Measurements from ENCODE around the gene PHAX. TPM values are rescaled to one million over a fixed set of nuclear protein-coding genes. Genes with fewer than 3 reads are reported as not detected.
"Not testable (repeated sequence)": the region's sequence is repeated elsewhere in the genome, so short reads cannot be mapped to it uniquely, and the experiment has no call there.

Gene PHAX
- 15.2 and 26.1 TPM in 2 replicates for total RNA-seq (2014; rRNA removed; shearing (Covaris generic); ENCODE audit: low replicate concordance)

GRCh38 chr5:126600631-126601511 lies at the start of gene PHAX:
PHAX (plus strand) TSS chr5:126600947; CDS start chr5:126600963, 16 bp downstream.
- Histone ChIP-seq H2AFZ (ENCODE audit: low read length) (peak within 1 kb of the TSS; percentile 98), H3K4me1 (ENCODE audit: low read length) (peaks cover 21% of the 10 kb centered on the region), H3K27ac (ENCODE audit: low read length) (no peak within 1 kb of the TSS), H3K4me2 (ENCODE audit: low read depth, low read length, poor library complexity, severe bottlenecking) (peak within 1 kb of the TSS; percentile 73), H3K27me3 (ENCODE audit: low read length) (no peaks in the 10 kb centered on the region), H3K9me3 (ENCODE audit: low read length) (no peaks in the 10 kb centered on the region), H3K36me3 (ENCODE audit: insufficient read depth, low read length) (peaks cover 15% of the 10 kb centered on the region; the same call in 1 of the 2 replicates), H3K9me2 (replicated peaks; ENCODE audit: insufficient read depth, low read length) (no peaks in the 10 kb centered on the region), H3K4me3 (ENCODE audit: low read length) (peak within 1 kb of the TSS; percentile 84), H4K20me1 (ENCODE audit: insufficient read depth, low read depth, low read length) (peaks cover 14% of the 10 kb centered on the region), H3K9ac (ENCODE audit: low read length) (peak within 1 kb of the TSS; percentile 92), H3K79me2 (ENCODE audit: low read length) (peaks cover 49% of the 10 kb centered on the region)
- DNase-seq = peak; percentile 89

GRCh38 chr5:126552614-126553013 lies 48.1 kb upstream of the PHAX start:
- Histone ChIP-seq H3K79me2 (ENCODE audit: low read length) (no peaks in the 10 kb centered on the region), H3K27ac (ENCODE audit: low read length) (no peak overlapping the region), H3K36me3 (ENCODE audit: insufficient read depth, low read length) (no peaks in the 10 kb centered on the region), H3K4me3 (ENCODE audit: low read length) (no peak overlapping the region), H3K4me2 (ENCODE audit: low read depth, low read length, poor library complexity, severe bottlenecking) (no peak overlapping the region), H3K9me3 (ENCODE audit: low read length) (no peaks in the 10 kb centered on the region), H3K4me1 (ENCODE audit: low read length) (no peaks in the 10 kb centered on the region), H3K9ac (ENCODE audit: low read length) (no peak overlapping the region), H2AFZ (ENCODE audit: low read length) (no peak overlapping the region), H3K9me2 (replicated peaks; ENCODE audit: insufficient read depth, low read length) (no peaks in the 10 kb centered on the region), H3K27me3 (ENCODE audit: low read length) (no peaks in the 10 kb centered on the region), H4K20me1 (ENCODE audit: insufficient read depth, low read depth, low read length) (no peaks in the 10 kb centered on the region)
- no peak for DNase-seq

GRCh38 chr5:126555101-126555500 lies 45.6 kb upstream of the PHAX start:
- H3K9me3 ChIP-seq (ENCODE audit: low read length); H3K27me3 ChIP-seq (ENCODE audit: low read length); H3K9me2 ChIP-seq (replicated peaks; ENCODE audit: insufficient read depth, low read length); H3K79me2 ChIP-seq (ENCODE audit: low read length); H3K4me2 ChIP-seq (ENCODE audit: low read depth, low read length, poor library complexity, severe bottlenecking); H3K4me1 ChIP-seq (ENCODE audit: low read length); H4K20me1 ChIP-seq (ENCODE audit: insufficient read depth, low read depth, low read length); H3K27ac ChIP-seq (ENCODE audit: low read length); DNase-seq; H3K4me3 ChIP-seq (ENCODE audit: low read length); H3K9ac ChIP-seq (ENCODE audit: low read length); H2AFZ ChIP-seq (ENCODE audit: low read length); H3K36me3 ChIP-seq (ENCODE audit: insufficient read depth, low read length): not testable (repeated sequence)

- H2AFZ ChIP-seq (ENCODE audit: low read length) = no peak overlapping the region
- DNase-seq = no peak
- H3K4me3 ChIP-seq (ENCODE audit: low read length) = no peak overlapping the region
- no peaks in the 10 kb centered on the region for H3K79me2 ChIP-seq (ENCODE audit: low read length)
- no peak overlapping the region for H3K4me2 ChIP-seq (ENCODE audit: low read depth, low read length, poor library complexity, severe bottlenecking)
- no peaks in the 10 kb centered on the region for H3K36me3 ChIP-seq (ENCODE audit: insufficient read depth, low read length)
- H4K20me1 ChIP-seq (ENCODE audit: insufficient read depth, low read depth, low read length) = no peaks in the 10 kb centered on the region
- H3K27ac ChIP-seq (ENCODE audit: low read length) = no peak overlapping the region
- H3K9me2 ChIP-seq (replicated peaks; ENCODE audit: insufficient read depth, low read length) = no peaks in the 10 kb centered on the region
- H3K9ac ChIP-seq (ENCODE audit: low read length) = no peak overlapping the region
- H3K27me3 ChIP-seq (ENCODE audit: low read length) = no peaks in the 10 kb centered on the region
- H3K4me1 ChIP-seq (ENCODE audit: low read length) = no peaks in the 10 kb centered on the region
- H3K9me3 ChIP-seq (ENCODE audit: low read length) = no peaks in the 10 kb centered on the region
These were observed 38.8 kb upstream of the PHAX start for GRCh38 chr5:126561908-126562307.

- Histone ChIP-seq H3K9ac (ENCODE audit: low read length) (no peak overlapping the region), H3K27me3 (ENCODE audit: low read length) (no peaks in the 10 kb centered on the region), H4K20me1 (ENCODE audit: insufficient read depth, low read depth, low read length) (no peaks in the 10 kb centered on the region), H3K4me2 (ENCODE audit: low read depth, low read length, poor library complexity, severe bottlenecking) (no peak overlapping the region), H3K4me3 (ENCODE audit: low read length) (no peak overlapping the region), H3K36me3 (ENCODE audit: insufficient read depth, low read length) (no peaks in the 10 kb centered on the region), H2AFZ (ENCODE audit: low read length) (no peak overlapping the region), H3K79me2 (ENCODE audit: low read length) (no peaks in the 10 kb centered on the region), H3K9me2 (replicated peaks; ENCODE audit: insufficient read depth, low read length) (no peaks in the 10 kb centered on the region), H3K9me3 (ENCODE audit: low read length) (no peaks in the 10 kb centered on the region), H3K27ac (ENCODE audit: low read length) (no peak overlapping the region), H3K4me1 (ENCODE audit: low read length) (no peaks in the 10 kb centered on the region)
- no peak for DNase-seq
These were observed 37.9 kb upstream of the PHAX start for GRCh38 chr5:126562823-126563222.

GRCh38 chr5:126568206-126568755 lies 32.5 kb upstream of the PHAX start:
- no peaks in the 10 kb centered on the region for H3K27me3 ChIP-seq (ENCODE audit: low read length)
- H3K9me3 ChIP-seq (ENCODE audit: low read length) = no peaks in the 10 kb centered on the region
- no peaks in the 10 kb centered on the region for H3K9me2 ChIP-seq (replicated peaks; ENCODE audit: insufficient read depth, low read length)
- no peak overlapping the region for H3K4me2 ChIP-seq (ENCODE audit: low read depth, low read length, poor library complexity, severe bottlenecking)
- H2AFZ ChIP-seq (ENCODE audit: low read length) = no peak overlapping the region
- no peaks in the 10 kb centered on the region for H3K4me1 ChIP-seq (ENCODE audit: low read length)
- H3K36me3 ChIP-seq (ENCODE audit: insufficient read depth, low read length) = no peaks in the 10 kb centered on the region
- no peaks in the 10 kb centered on the region for H4K20me1 ChIP-seq (ENCODE audit: insufficient read depth, low read depth, low read length)
- no peak overlapping the region for H3K4me3 ChIP-seq (ENCODE audit: low read length)
- H3K79me2 ChIP-seq (ENCODE audit: low read length) = no peaks in the 10 kb centered on the region
- DNase-seq = no peak
- no peak overlapping the region for H3K9ac ChIP-seq (ENCODE audit: low read length)
- H3K27ac ChIP-seq (ENCODE audit: low read length) = no peak overlapping the region

GRCh38 chr5:126575644-126576043 lies 25.1 kb upstream of the PHAX start:
- H4K20me1 ChIP-seq (ENCODE audit: insufficient read depth, low read depth, low read length) = no peaks in the 10 kb centered on the region
- no peaks in the 10 kb centered on the region for H3K9me3 ChIP-seq (ENCODE audit: low read length)
- no peaks in the 10 kb centered on the region for H3K79me2 ChIP-seq (ENCODE audit: low read length)
- no peak overlapping the region for H3K9ac ChIP-seq (ENCODE audit: low read length)
- no peaks in the 10 kb centered on the region for H3K27me3 ChIP-seq (ENCODE audit: low read length)
- H3K9me2 ChIP-seq (replicated peaks; ENCODE audit: insufficient read depth, low read length) = no peaks in the 10 kb centered on the region
- H3K4me1 ChIP-seq (ENCODE audit: low read length) = no peaks in the 10 kb centered on the region
- H3K4me3 ChIP-seq (ENCODE audit: low read length) = no peak overlapping the region
- H2AFZ ChIP-seq (ENCODE audit: low read length) = no peak overlapping the region
- H3K36me3 ChIP-seq (ENCODE audit: insufficient read depth, low read length) = no peaks in the 10 kb centered on the region
- H3K4me2 ChIP-seq (ENCODE audit: low read depth, low read length, poor library complexity, severe bottlenecking) = no peak overlapping the region
- H3K27ac ChIP-seq (ENCODE audit: low read length) = no peak overlapping the region
- no peak for DNase-seq

GRCh38 chr5:126576974-126577373 lies 23.8 kb upstream of the PHAX start:
- DNase-seq = no peak
- Histone ChIP-seq H3K4me3 (ENCODE audit: low read length) (no peak overlapping the region), H4K20me1 (ENCODE audit: insufficient read depth, low read depth, low read length) (no peaks in the 10 kb centered on the region)

More at GRCh38 chr5:126576974-126577373, 23.8 kb upstream of the PHAX start:
- Histone ChIP-seq H3K27me3 (ENCODE audit: low read length) (no peaks in the 10 kb centered on the region), H3K9ac (ENCODE audit: low read length) (no peak overlapping the region), H3K9me3 (ENCODE audit: low read length) (no peaks in the 10 kb centered on the region), H2AFZ (ENCODE audit: low read length) (no peak overlapping the region), H3K4me1 (ENCODE audit: low read length) (no peaks in the 10 kb centered on the region), H3K36me3 (ENCODE audit: insufficient read depth, low read length) (no peaks in the 10 kb centered on the region), H3K4me2 (ENCODE audit: low read depth, low read length, poor library complexity, severe bottlenecking) (no peak overlapping the region), H3K9me2 (replicated peaks; ENCODE audit: insufficient read depth, low read length) (no peaks in the 10 kb centered on the region), H3K27ac (ENCODE audit: low read length) (no peak overlapping the region), H3K79me2 (ENCODE audit: low read length) (no peaks in the 10 kb centered on the region)

Measured in Karpas-422 (cell line).